CD14-positive monocyte (primary cell): ENCODE results near the gene GALNT18. TPM values are rescaled to one million over a fixed set of nuclear protein-coding genes. Genes with fewer than 3 reads are reported as not detected.

Experiments
- DNase-seq, 3 donors: peaks; one replicate each; pipeline ENCODE4 v3.0.0-alpha.2; 2011 to 2022
- H2AFZ ChIP-seq: 2 replicates; pipeline ENCODE4 v1.6.0; 2012; ENCODE audit warnings: mild to moderate bottlenecking, low read depth, low read length, inconsistent platforms; ENCODE audit not compliant: insufficient read depth, poor library complexity, severe bottlenecking
- H3K27ac ChIP-seq, 2 donors: 1 replicate in 1 of 2; 2 replicates in 1 of 2; pipeline ENCODE4 v1.5.1; 2012 to 2013; ENCODE audit warnings: low read length in 2 of 2, control low read depth in 1 of 2, inconsistent platforms in 1 of 2, low read depth in 1 of 2, mild to moderate bottlenecking in 1 of 2
- H3K27me3 ChIP-seq, 2 donors: one replicate each; pipeline versions ENCODE4 v1.6.0 to v1.6.1; 2011 to 2013; ENCODE audit warnings: low read length in 2 of 2; ENCODE audit not compliant: control insufficient read depth in 2 of 2, insufficient read depth in 2 of 2
- H3K36me3 ChIP-seq, 2 donors: replicated peaks in 1 of 2; 1 replicate in 1 of 2; 2 replicates in 1 of 2; pipeline versions ENCODE4 v1.5.1 to v1.6.1; 2012 to 2013; ENCODE audit warnings: low read length in 2 of 2, control low read depth in 1 of 2, inconsistent platforms in 1 of 2, mild to moderate bottlenecking in 1 of 2; ENCODE audit not compliant: insufficient read depth in 2 of 2, control insufficient read depth in 1 of 2
- H3K4me1 ChIP-seq, 2 donors: 1 replicate in 1 of 2; 2 replicates in 1 of 2; pipeline versions ENCODE4 v1.5.1 to v1.6.1; 2012 to 2013; ENCODE audit warnings: low read length in 2 of 2, control low read depth in 1 of 2, inconsistent platforms in 1 of 2, mild to moderate bottlenecking in 1 of 2, moderate library complexity in 1 of 2; ENCODE audit not compliant: insufficient read depth in 2 of 2, control insufficient read depth in 1 of 2
- H3K4me2 ChIP-seq: replicated peaks from 2 replicates; pipeline ENCODE3; 2012; ENCODE audit warnings: low read length, moderate library complexity, mild to moderate bottlenecking; ENCODE audit not compliant: poor library complexity, severe bottlenecking; ENCODE audit errors: extremely low read depth
- H3K4me3 ChIP-seq, 3 experiments: fragments of 200-600 bp in 1 of 3; sonication (generic) in 1 of 3; replicated peaks in 1 of 3; 1 replicate in 2 of 3; 2 replicates in 1 of 3; pipeline ENCODE4 v1.5.1; 2011 to 2013; ENCODE audit warnings: low read length in 3 of 3, mild to moderate bottlenecking in 3 of 3, control low read depth in 2 of 3, low read depth in 2 of 3, inconsistent platforms in 1 of 3, moderate library complexity in 1 of 3
- H3K79me2 ChIP-seq: 2 replicates; pipeline ENCODE4 v1.6.0; 2012; ENCODE audit warnings: mild to moderate bottlenecking, control low read depth, inconsistent platforms, low read length, moderate library complexity; ENCODE audit not compliant: insufficient read depth
- H3K9ac ChIP-seq: 2 replicates; pipeline ENCODE4 v1.6.0; 2017; ENCODE audit warnings: low read length, mild to moderate bottlenecking; ENCODE audit not compliant: insufficient read depth, poor library complexity, severe bottlenecking
- H3K9me3 ChIP-seq, 2 donors: replicated peaks in 1 of 2; 1 replicate in 1 of 2; 2 replicates in 1 of 2; pipeline versions ENCODE4 v1.5.1 to v1.6.1; 2012 to 2013; ENCODE audit warnings: low read length in 2 of 2, control low read depth in 1 of 2; ENCODE audit not compliant: control insufficient read depth in 1 of 2, insufficient read depth in 1 of 2
- H4K20me1 ChIP-seq: 2 replicates; pipeline ENCODE4 v1.6.0; 2012; ENCODE audit warnings: mild to moderate bottlenecking, low read length, control low read depth, moderate library complexity; ENCODE audit not compliant: insufficient read depth
- H3K27ac Mint-ChIP-seq, 7 donors: one replicate each; pipeline ENCODE4 v1.8.0; 2020; ENCODE audit warnings: mild to moderate bottlenecking in 7 of 7, mixed read lengths in 7 of 7, moderate library complexity in 6 of 7, inconsistent platforms in 2 of 7
- H3K27me3 Mint-ChIP-seq, 3 donors: one replicate each; pipeline ENCODE4 v1.8.0; 2021 to 2022; ENCODE audit warnings: low read depth in 3 of 3, mild to moderate bottlenecking in 3 of 3, mixed read lengths in 3 of 3, moderate library complexity in 3 of 3, inconsistent platforms in 1 of 3
- H3K36me3 Mint-ChIP-seq, 2 donors: one replicate each; pipeline ENCODE4 v1.8.0; 2020; ENCODE audit warnings: mixed read lengths in 2 of 2, inconsistent platforms in 1 of 2, mild to moderate bottlenecking in 1 of 2
- H3K4me1 Mint-ChIP-seq: one replicate; pipeline ENCODE4 v1.8.0; 2020; ENCODE audit warnings: mild to moderate bottlenecking, mixed read lengths
- H3K4me3 Mint-ChIP-seq, 2 donors: one replicate each; pipeline ENCODE4 v1.8.0; 2020; ENCODE audit warnings: mild to moderate bottlenecking in 2 of 2, mixed read lengths in 2 of 2, moderate library complexity in 1 of 2
- H3K9me3 Mint-ChIP-seq, 7 donors: one replicate each; pipeline ENCODE4 v1.8.0; 2020 to 2022; ENCODE audit warnings: mixed read lengths in 7 of 7, mild to moderate bottlenecking in 6 of 7, moderate library complexity in 6 of 7, inconsistent platforms in 2 of 7
- CTCF ChIP-seq: fragments of 200-600 bp; IDR thresholded peaks from one replicate; pipeline ENCODE4 v1.8.0; 2022; ENCODE audit warnings: antibody characterized with exemption, mild to moderate bottlenecking
- WGBS: methylation state at CpG from one replicate; pipeline ENCODE4 v1.1.5; 2013; ENCODE audit warnings: missing lambda C conversion rate; ENCODE audit not compliant: insufficient coverage; 5-methylcytosine and 5-hydroxymethylcytosine counted together
- intact Hi-C, 2 donors: fragments of 100-400 bp; cut with micrococcal nuclease; formaldehyde crosslinking; loops; one replicate each; pipeline versions ENCODE4 v1.15.0 to v1.15.1; 2023
- polyA plus RNA-seq, 3 donors: library from polyadenylated mRNA; depleted of rRNA in 1 of 3; unstranded in 2 of 3; stranded (reverse) in 1 of 3; fragments of 300-500 nt in 2 of 3; fragments of >200 nt in 1 of 3; fragmentation: Illumina TruSeq in 2 of 3; gene quantifications; 1 replicate in 2 of 3; 2 replicates in 1 of 3; pipeline ENCODE4 v1.2.3, GENCODE V29; 2012 to 2021

GALNT18 gene
- polyA plus RNA-seq, 3 donors, result not detected

GRCh38 chr11:11344045-11344444 lies 277.8 kb downstream of the GALNT18 start:
- Mint-ChIP-seq H3K4me1 (no peaks in the 10 kb centered on the region), H3K27me3 (peaks cover 4 to 13% (median 6%) of the 10 kb centered on the region in 3 donors), H3K9me3 (peaks cover 0 to 2% (median 0%) of the 10 kb centered on the region in 7 donors), H3K4me3 (no peak overlapping the region), H3K36me3 (no peaks in the 10 kb centered on the region), H3K27ac (peak overlapping the region in 1 of 7 donors; percentile 22)
- H4K20me1 ChIP-seq, result no peaks in the 10 kb centered on the region
- intact Hi-C loops, result no loop called here
- no peaks in the 10 kb centered on the region for H3K79me2 ChIP-seq
- no peaks in the 10 kb centered on the region for H3K4me1 ChIP-seq
- H3K4me2 ChIP-seq, result no peak overlapping the region
- H3K9ac ChIP-seq, result no peak overlapping the region
- no peaks in the 10 kb centered on the region for H3K9me3 ChIP-seq
- H3K4me3 ChIP-seq, result no peak overlapping the region
- 36% methylated on average over 3 of the region's 3 CpGs for WGBS
- H3K27me3 ChIP-seq, result peaks cover 0 to 2% of the 10 kb centered on the region in 2 donors
- TF ChIP-seq CTCF, result no peak
- no peak overlapping the region for H2AFZ ChIP-seq
- DNase-seq, result no peak
- H3K36me3 ChIP-seq, result no peaks in the 10 kb centered on the region
- H3K27ac ChIP-seq, result no peak overlapping the region

GRCh38 chr11:11338304-11338703 lies 283.5 kb downstream of the GALNT18 start:
- Histone ChIP-seq H4K20me1 (no peaks in the 10 kb centered on the region), H3K4me2 (no peak overlapping the region), H3K9me3 (no peaks in the 10 kb centered on the region), H3K36me3 (no peaks in the 10 kb centered on the region), H2AFZ (no peak overlapping the region), H3K79me2 (no peaks in the 10 kb centered on the region), H3K27me3 (no peaks in the 10 kb centered on the region), H3K9ac (no peak overlapping the region), H3K4me1 (no peaks in the 10 kb centered on the region), H3K27ac (no peak overlapping the region), H3K4me3 (no peak overlapping the region)
- no peak for TF ChIP-seq CTCF
- no peak for DNase-seq
- Mint-ChIP-seq H3K4me1 (no peaks in the 10 kb centered on the region), H3K27ac (no peak overlapping the region), H3K27me3 (peaks cover 0 to 10% (median 2%) of the 10 kb centered on the region in 3 donors), H3K9me3 (peaks cover 0 to 7% (median 0%) of the 10 kb centered on the region in 7 donors), H3K4me3 (no peak overlapping the region), H3K36me3 (no peaks in the 10 kb centered on the region)
- intact Hi-C loops, result no loop called here
- 71% methylated on average over 1 of the region's 1 CpG for WGBS
